ENCODE results near the gene GINS3. TPM values are rescaled to one million over a fixed set of nuclear protein-coding genes. Genes with fewer than 3 reads are reported as not detected.

Gene GINS3
- total RNA-seq: 0.66 and 7.6 TPM in 2 replicates

GRCh38 chr16:58392215-58393137, at the start of gene GINS3:
TSS of gene GINS3 (plus strand) at chr16:58392471. CDS start at chr16:58392602, 131 bp downstream.

Small RNA genes within 50 kb of the gene (small RNA-seq; reads per million reads assigned to genes)
- not detected for gene RNU6-1110P (ENCODE audit: low replicate concordance)
- not detected for gene RNU6-269P (ENCODE audit: low replicate concordance)

Other genes with a start within 250 kb of the GINS3 start
- gene CSNK2A2, start 194.4 kb upstream of the GINS3 start, total RNA-seq: 27.8 and 50.3 TPM in 2 replicates
- gene PRSS54, start 97.4 kb upstream of the GINS3 start, total RNA-seq: not detected in 2 replicates
- 1.1 and 5.6 TPM in 2 replicates for gene NDRG4, start 107.7 kb downstream of the GINS3 start, total RNA-seq
- 10.5 and 14.2 TPM in 2 replicates for gene SETD6, start 123.0 kb downstream of the GINS3 start, total RNA-seq
- 123 and 156 TPM in 2 replicates for gene CNOT1, start 237.4 kb downstream of the GINS3 start, total RNA-seq

Data from placental pericyte (primary cell).